ENCODE measurements around the gene KIF26B.

DNA sequence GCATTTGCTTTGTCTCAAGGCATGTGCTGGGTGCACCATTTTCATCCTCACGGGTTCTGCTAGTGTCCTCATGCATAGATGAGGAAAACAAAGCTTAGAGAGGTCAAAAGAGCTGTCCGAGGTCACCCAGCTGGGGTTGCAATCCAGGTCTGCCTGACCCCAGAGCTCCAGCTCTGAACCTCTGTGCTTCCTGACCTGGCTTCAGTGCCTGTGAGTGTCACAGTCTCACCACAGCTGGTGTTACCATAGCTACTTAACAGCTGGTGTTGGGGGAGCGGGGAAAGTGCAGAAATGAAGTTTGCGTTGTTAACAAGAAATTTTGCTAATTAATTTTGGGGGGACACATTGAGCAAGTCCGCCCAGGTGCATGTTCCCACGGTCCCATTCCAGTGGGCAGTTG is 328.5 kb downstream of the KIF26B start:
- TF ChIP-seq, protein P1, sequence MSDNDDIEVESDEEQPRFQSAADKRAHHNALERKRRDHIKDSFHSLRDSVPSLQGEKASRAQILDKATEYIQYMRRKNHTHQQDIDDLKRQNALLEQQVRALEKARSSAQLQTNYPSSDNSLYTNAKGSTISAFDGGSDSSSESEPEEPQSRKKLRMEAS (IDR thresholded peaks at IDR 0.05) = no peak
- TF ChIP-seq NR3C1 (IDR thresholded peaks at IDR 0.05) = no peak
- TF ChIP-seq EP300 (IDR thresholded peaks at IDR 0.05) = no peak
- TF ChIP-seq, protein P2, sequence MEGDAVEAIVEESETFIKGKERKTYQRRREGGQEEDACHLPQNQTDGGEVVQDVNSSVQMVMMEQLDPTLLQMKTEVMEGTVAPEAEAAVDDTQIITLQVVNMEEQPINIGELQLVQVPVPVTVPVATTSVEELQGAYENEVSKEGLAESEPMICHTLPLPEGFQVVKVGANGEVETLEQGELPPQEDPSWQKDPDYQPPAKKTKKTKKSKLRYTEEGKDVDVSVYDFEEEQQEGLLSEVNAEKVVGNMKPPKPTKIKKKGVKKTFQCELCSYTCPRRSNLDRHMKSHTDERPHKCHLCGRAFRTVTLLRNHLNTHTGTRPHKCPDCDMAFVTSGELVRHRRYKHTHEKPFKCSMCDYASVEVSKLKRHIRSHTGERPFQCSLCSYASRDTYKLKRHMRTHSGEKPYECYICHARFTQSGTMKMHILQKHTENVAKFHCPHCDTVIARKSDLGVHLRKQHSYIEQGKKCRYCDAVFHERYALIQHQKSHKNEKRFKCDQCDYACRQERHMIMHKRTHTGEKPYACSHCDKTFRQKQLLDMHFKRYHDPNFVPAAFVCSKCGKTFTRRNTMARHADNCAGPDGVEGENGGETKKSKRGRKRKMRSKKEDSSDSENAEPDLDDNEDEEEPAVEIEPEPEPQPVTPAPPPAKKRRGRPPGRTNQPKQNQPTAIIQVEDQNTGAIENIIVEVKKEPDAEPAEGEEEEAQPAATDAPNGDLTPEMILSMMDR (IDR thresholded peaks at IDR 0.05) = no peak
- no peak for TF ChIP-seq RNF2 (IDR thresholded peaks at IDR 0.05; ENCODE audit: borderline replicate concordance, low read depth)

Data from A549 (cell line).